Measurements from ENCODE around the gene CRISP2. TPM values are rescaled to one million over a fixed set of nuclear protein-coding genes. Genes with fewer than 3 reads are reported as not detected.
"Not testable (repeated sequence)": the region's sequence is repeated elsewhere in the genome, so short reads cannot be mapped to it uniquely, and the experiment has no call there.

The CRISP2 gene
- total RNA-seq, 1 donor from 2014 or later = 0.06 TPM

DNA sequence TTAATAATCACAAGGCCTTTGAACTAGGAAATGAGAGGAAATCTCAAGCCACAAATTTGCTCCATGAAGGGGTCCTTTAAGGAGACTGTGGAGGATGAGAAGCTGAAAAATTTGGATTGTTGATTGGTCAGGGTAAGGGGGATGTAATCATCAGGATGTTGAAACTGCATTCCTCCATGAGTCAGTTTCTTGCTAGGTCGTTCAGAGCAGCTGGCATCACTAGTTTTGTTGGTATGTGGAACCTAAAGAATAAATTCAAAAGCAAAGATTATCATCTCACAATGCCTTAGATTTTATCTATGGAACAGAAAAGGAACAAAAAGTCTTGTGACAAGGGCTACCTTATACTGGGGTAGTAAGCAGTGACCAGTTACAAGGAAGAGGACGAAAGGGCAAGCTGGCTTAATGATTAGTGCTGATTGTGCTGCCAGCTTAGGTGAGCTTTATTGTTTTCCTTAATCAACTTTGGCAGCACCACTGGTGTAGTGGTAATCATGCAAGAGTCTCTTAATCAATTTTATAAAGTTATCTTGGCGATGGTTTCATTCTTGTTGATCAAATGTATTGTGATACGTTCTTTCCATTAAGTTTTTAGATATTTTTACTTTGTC lies 36.6 kb downstream of the CRISP2 start:
- TF ChIP-seq, protein P1, sequence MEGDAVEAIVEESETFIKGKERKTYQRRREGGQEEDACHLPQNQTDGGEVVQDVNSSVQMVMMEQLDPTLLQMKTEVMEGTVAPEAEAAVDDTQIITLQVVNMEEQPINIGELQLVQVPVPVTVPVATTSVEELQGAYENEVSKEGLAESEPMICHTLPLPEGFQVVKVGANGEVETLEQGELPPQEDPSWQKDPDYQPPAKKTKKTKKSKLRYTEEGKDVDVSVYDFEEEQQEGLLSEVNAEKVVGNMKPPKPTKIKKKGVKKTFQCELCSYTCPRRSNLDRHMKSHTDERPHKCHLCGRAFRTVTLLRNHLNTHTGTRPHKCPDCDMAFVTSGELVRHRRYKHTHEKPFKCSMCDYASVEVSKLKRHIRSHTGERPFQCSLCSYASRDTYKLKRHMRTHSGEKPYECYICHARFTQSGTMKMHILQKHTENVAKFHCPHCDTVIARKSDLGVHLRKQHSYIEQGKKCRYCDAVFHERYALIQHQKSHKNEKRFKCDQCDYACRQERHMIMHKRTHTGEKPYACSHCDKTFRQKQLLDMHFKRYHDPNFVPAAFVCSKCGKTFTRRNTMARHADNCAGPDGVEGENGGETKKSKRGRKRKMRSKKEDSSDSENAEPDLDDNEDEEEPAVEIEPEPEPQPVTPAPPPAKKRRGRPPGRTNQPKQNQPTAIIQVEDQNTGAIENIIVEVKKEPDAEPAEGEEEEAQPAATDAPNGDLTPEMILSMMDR (conservative IDR thresholded peaks at IDR 0.05; ENCODE audit: low read depth, low read length) = no peak
- peak; percentile 19 for DNase-seq (ENCODE audit: low read depth)
- H3K4me3 ChIP-seq (ENCODE audit: low read depth, low read length) = no peak overlapping the region

DNA sequence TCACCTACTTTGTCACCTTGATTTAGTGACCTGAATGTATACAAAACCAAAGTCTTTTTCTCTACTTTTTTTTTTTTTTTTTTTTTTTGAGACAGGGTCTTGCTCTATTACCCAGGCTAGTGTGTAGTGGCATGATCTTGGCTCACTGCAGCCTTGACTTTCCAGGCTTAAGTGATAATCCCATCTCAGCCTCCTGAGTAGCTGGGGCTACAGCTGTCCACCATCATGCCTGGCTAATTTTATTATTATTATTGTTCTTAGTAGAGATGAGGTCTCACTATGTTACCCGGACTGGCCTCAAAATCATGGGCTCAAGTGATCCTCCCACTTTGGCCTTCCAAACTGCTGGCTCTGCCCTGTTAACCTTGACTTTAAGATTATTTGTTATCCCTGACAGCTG lies 37.5 kb downstream of the CRISP2 start:
- DNase-seq (ENCODE audit: low read depth) = no peak
- H3K4me3 ChIP-seq (ENCODE audit: low read depth, low read length) = no peak overlapping the region
- TF ChIP-seq, protein P1 (conservative IDR thresholded peaks at IDR 0.05; ENCODE audit: low read depth, low read length) = no peak

DNA sequence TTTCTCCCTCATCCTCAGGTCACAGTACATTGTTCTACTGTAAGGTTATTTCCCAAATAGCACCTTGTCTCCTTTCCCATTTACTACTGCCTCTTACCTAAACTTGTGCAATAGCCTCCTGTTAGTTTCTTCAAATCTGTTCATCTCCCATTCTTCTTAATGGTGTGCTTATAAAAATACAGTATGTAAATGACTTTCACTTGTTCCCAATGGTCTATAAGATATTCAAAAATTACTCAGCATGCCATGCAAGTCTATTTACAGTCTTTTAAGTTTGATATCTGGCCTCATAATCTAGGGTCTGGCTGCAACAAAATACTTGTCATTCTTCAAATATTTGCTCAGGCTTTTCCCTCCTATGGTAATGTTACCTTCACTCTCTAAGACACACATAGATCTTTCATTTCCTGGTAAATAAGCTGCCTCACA lies 45.2 kb downstream of the CRISP2 start:
- TF ChIP-seq, protein P1 (conservative IDR thresholded peaks at IDR 0.05; ENCODE audit: low read depth, low read length) = no peak
- no peak for DNase-seq (ENCODE audit: low read depth)
- H3K4me3 ChIP-seq (ENCODE audit: low read depth, low read length) = no peak overlapping the region

DNA sequence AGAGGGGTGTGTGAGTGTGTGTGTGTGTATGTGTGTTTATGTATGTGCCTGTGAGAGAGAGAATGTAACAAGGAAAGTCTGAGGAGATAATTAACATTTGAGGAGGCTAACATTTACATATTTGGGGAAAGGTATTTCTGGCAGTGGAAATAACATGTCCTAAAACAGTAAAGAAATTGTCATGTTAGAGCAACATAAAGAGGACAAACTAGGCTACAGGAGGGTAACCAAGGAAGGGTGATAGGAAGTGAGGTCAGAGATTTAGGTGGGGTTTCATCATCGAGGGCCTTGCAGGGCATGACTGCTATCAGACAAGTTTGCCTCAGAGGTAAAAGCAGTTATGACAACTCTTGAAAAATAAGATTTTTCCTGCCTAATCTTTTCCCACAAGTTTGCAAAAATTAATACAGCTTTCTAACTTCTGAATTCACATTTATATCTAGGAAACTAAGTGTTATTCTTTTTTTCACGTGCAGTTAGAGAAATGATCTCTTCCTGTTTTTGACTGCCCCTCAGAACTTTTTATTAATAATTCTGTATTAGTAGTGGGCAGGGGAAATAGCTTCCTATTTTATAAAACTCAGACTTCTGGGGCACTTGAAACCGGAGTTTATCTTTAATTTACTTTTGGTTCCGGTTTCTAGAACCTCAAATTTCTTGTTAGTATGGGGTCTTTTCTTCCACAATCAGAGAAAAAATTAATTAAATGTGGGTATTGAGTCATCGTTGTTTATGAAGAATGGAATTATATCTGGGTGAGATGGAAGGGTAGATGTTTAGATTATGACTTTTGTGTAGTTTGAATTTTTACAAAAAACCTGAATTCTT lies 46.2 kb downstream of the CRISP2 start:
- H3K4me3 ChIP-seq (ENCODE audit: low read depth, low read length) = no peak overlapping the region
- DNase-seq (ENCODE audit: low read depth) = no peak
- TF ChIP-seq, protein P1 (conservative IDR thresholded peaks at IDR 0.05; ENCODE audit: low read depth, low read length) = no peak

DNA sequence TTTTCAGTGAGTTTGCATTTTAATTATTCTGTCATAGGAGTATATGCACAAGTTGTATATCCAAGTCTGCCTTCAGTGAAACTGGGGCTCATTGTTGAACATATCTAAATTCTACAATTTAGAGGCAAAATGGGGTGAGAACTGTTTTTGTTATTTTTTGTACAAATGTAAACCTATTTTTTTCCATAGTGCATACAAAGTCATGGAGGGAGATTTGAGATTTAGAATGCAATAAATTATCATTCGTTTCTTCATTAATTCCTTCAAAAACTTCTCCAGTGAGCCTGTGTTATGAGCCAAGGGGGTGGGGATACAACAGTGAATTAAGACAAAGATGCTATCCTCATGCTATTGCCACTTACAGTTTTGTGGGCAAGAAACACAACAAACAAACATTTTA lies 46.9 kb downstream of the CRISP2 start:
- H3K4me3 ChIP-seq (ENCODE audit: low read depth, low read length) = no peak overlapping the region
- TF ChIP-seq, protein P1 (conservative IDR thresholded peaks at IDR 0.05; ENCODE audit: low read depth, low read length) = no peak
- no peak for DNase-seq (ENCODE audit: low read depth)

DNA sequence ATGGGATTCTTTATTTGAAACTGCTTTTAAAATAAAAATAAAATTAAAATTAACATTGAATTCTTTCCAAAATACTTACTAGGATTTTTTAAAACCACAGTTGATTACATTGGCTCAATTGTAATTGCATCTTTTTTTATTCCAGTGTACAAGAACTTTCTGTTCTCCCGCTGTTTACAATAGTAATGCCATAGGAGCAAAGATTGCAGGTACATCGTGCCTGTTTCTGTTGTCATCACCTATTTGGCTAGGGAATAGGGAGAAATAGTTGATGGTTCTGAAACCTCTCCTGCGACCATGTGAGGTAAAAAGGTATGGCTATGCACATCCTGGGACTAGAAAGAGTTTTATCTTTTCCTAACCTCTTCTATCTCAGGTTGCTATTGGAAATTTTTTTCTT lies 48.5 kb downstream of the CRISP2 start:
- no peak for DNase-seq (ENCODE audit: low read depth)
- TF ChIP-seq, protein P1 (conservative IDR thresholded peaks at IDR 0.05; ENCODE audit: low read depth, low read length) = no peak
- H3K4me3 ChIP-seq (ENCODE audit: low read depth, low read length) = no peak overlapping the region

DNA sequence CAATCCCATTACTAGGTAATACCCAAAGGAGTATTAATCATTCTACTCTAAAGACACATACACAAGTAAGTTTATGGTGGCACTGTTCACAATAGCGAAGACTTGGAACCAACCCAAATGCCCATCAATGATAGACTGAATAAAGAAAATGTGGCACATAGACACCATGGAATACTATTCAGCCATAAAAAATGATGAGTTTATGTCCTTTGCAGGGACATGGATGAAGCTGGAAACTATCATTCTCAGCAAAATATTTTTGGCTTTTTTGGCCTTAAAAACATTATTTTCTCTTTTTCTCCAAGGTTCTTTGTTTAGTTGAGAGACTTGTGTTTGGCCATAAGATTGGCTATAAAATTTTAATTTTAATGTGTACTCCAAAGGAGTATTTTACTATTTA lies 49.3 kb downstream of the CRISP2 start:
- H3K4me3 ChIP-seq (ENCODE audit: low read depth, low read length); DNase-seq (ENCODE audit: low read depth): not testable (repeated sequence)
